ENCODE measurements around the gene PYGO2.
"Not testable (repeated sequence)": the region's sequence is repeated elsewhere in the genome, so short reads cannot be mapped to it uniquely, and the experiment has no call there.

PYGO2 gene

GRCh38 chr1:154987326-154987725 is 25.7 kb upstream of the PYGO2 start:
- ATAC-seq: no peak
- TF ChIP-seq CSDC2 (CRISPR knock-in tag; IDR thresholded peaks at IDR 0.05) (no peak), ZC3H10 (CRISPR knock-in tag; IDR thresholded peaks at IDR 0.05) (no peak), TCF4 (CRISPR knock-in tag; IDR thresholded peaks at IDR 0.05; ENCODE audit: borderline replicate concordance) (no peak), TOX (CRISPR knock-in tag; IDR thresholded peaks at IDR 0.05; ENCODE audit: borderline replicate concordance) (no peak), RARB (CRISPR knock-in tag; IDR thresholded peaks at IDR 0.05) (no peak), SNAI2 (CRISPR knock-in tag; IDR thresholded peaks at IDR 0.05) (no peak), CSRNP3 (CRISPR knock-in tag; IDR thresholded peaks at IDR 0.05) (no peak), POU6F1 (CRISPR knock-in tag; IDR thresholded peaks at IDR 0.05; ENCODE audit: borderline replicate concordance, low read depth) (no peak), PATZ1 (CRISPR knock-in tag; IDR thresholded peaks at IDR 0.05; ENCODE audit: borderline replicate concordance) (no peak), OSR1 (CRISPR knock-in tag; IDR thresholded peaks at IDR 0.05) (no peak)

- not testable (repeated sequence) for ATAC-seq
Measured at GRCh38 chr1:154986736-154987135, 25.2 kb upstream of the PYGO2 start.

GRCh38 chr1:154983776-154984466 is 22.3 kb upstream of the PYGO2 start:
- peak; percentile 7; the same call in 1 of the 3 replicates for ATAC-seq
- TF ChIP-seq BACH2 (CRISPR knock-in tag; IDR thresholded peaks at IDR 0.05; ENCODE audit: borderline replicate concordance) (no peak), ZFP30 (CRISPR knock-in tag; IDR thresholded peaks at IDR 0.05) (no peak), ESRRG (CRISPR knock-in tag; IDR thresholded peaks at IDR 0.05) (no peak), OSR1 (CRISPR knock-in tag; IDR thresholded peaks at IDR 0.05) (no peak), TCF4 (CRISPR knock-in tag; IDR thresholded peaks at IDR 0.05; ENCODE audit: borderline replicate concordance) (no peak), PPARA (CRISPR knock-in tag; IDR thresholded peaks at IDR 0.05; ENCODE audit: borderline replicate concordance) (no peak), TSHZ2 (CRISPR knock-in tag; IDR thresholded peaks at IDR 0.05) (no peak), TOX (CRISPR knock-in tag; IDR thresholded peaks at IDR 0.05; ENCODE audit: borderline replicate concordance) (no peak), ISL1 (CRISPR knock-in tag; IDR thresholded peaks at IDR 0.05) (no peak), ZNF565 (CRISPR knock-in tag; conservative IDR thresholded peaks at IDR 0.05; ENCODE audit: low read depth) (no peak), CSRNP3 (CRISPR knock-in tag; IDR thresholded peaks at IDR 0.05) (no peak), ZNF8 (CRISPR knock-in tag; IDR thresholded peaks at IDR 0.05) (no peak), ZNF70 (CRISPR knock-in tag; IDR thresholded peaks at IDR 0.05) (no peak), RARB (CRISPR knock-in tag; IDR thresholded peaks at IDR 0.05) (no peak), GLIS3 (CRISPR knock-in tag; IDR thresholded peaks at IDR 0.05) (no peak), ARNTL (CRISPR knock-in tag; IDR thresholded peaks at IDR 0.05; ENCODE audit: borderline replicate concordance, low read depth) (no peak), ZFP3 (CRISPR knock-in tag; IDR thresholded peaks at IDR 0.05) (no peak)

All from SK-N-SH treated with all-trans-retinoic acid at 6 μM for 48 hours (cell line).